H1 (cell line): ENCODE results near the gene ILK. TPM values are rescaled to one million over a fixed set of nuclear protein-coding genes. Genes with fewer than 3 reads are reported as not detected.

Experiments
- ATF2 ChIP-seq: IDR thresholded peaks from 2 replicates; pipeline ENCODE4 v1.6.1; 2012; ENCODE audit warnings: low read length, inconsistent platforms
- CBX8 ChIP-seq: fragments of 300-800, 300-1000 bp; sonication (generic); IDR thresholded peaks from 2 replicates; pipeline ENCODE4 v1.7.1; 2016; ENCODE audit warnings: low read depth, low read length, borderline replicate concordance
- CTBP2 ChIP-seq: IDR thresholded peaks from 2 replicates; pipeline ENCODE4 v1.7.0; 2011; ENCODE audit warnings: borderline replicate concordance, mild to moderate bottlenecking, moderate library complexity, mixed read lengths, low read length; ENCODE audit not compliant: insufficient read depth, insufficient read length
- HDAC2 ChIP-seq, 2 experiments: fragments of 300-600 bp in 1 of 2; sonication (generic) in 1 of 2; IDR thresholded peaks; 2 replicates each; pipeline ENCODE4 v1.6.1; 2011 to 2012; ENCODE audit warnings: low read depth in 2 of 2, low read length in 2 of 2, mild to moderate bottlenecking in 2 of 2, moderate library complexity in 2 of 2, borderline replicate concordance in 1 of 2, inconsistent platforms in 1 of 2
- KDM1A ChIP-seq: fragments of 200-600, 300-600 bp; sonication (generic); IDR thresholded peaks from 2 replicates; pipeline ENCODE4 v1.7.1; 2016; ENCODE audit warnings: mild to moderate bottlenecking, low read length, borderline replicate concordance
- RAD21 ChIP-seq, 2 experiments: IDR thresholded peaks in 1 of 2; conservative IDR thresholded peaks in 1 of 2; 2 replicates each; pipeline ENCODE4 v1.6.1; 2011; ENCODE audit warnings: low read depth in 2 of 2, low read length in 2 of 2, improper control_type of control experiment in 1 of 2, inconsistent platforms in 1 of 2, mild to moderate bottlenecking in 1 of 2, moderate library complexity in 1 of 2
- polyA plus RNA-seq, 7 experiments: library from polyadenylated mRNA; depleted of rRNA in 3 of 7; stranded (reverse) in 5 of 7; unstranded in 2 of 7; fragments of >200 nt in 5 of 7; fragments of 200-250 nt in 2 of 7; gene quantifications; 1 replicate in 5 of 7; 2 replicates in 1 of 7; 4 replicates in 1 of 7; pipeline versions ENCODE4 v1.2.1 to v1.2.3, GENCODE V29; 2011 to 2013; ENCODE audit warnings: missing spikeins in 2 of 7, mixed read lengths in 2 of 7
- total RNA-seq: library from RNA; stranded (reverse); fragmentation: NEBNext Ultra II Directional; extraction: Animal tissue kit (Norgen Biotek cat#: 25700); gene quantifications from 2 replicates; pipeline ENCODE4 v1.2.1, GENCODE V29; 2021

Gene ILK
- total and polyA plus RNA-seq, 2 of the 8 experiments (the other 6 are each of a cell fraction or from before 2014, with no cell fraction given): 91.4 to 132 TPM

GRCh38 chr11:6622261-6623171 lies 18.9 kb downstream of the ILK start (continued):
- TF ChIP-seq HDAC2 (IDR thresholded peaks at IDR 0.05; ENCODE audit: borderline replicate concordance in 1 of 2, low read depth in 2 of 2, low read length in 2 of 2): no peak
- TF ChIP-seq KDM1A: no peak
- TF ChIP-seq CBX8: no peak
- TF ChIP-seq CTBP2: no peak
- TF ChIP-seq ATF2: no peak
- no peak for TF ChIP-seq RAD21 (IDR thresholded peaks at IDR 0.05 in 1 of 2, conservative IDR thresholded peaks at IDR 0.05 in 1 of 2; ENCODE audit: low read depth in 2 of 2, low read length in 2 of 2)
